Measurements from ENCODE around the gene GNAL.

The GNAL gene

DNA sequence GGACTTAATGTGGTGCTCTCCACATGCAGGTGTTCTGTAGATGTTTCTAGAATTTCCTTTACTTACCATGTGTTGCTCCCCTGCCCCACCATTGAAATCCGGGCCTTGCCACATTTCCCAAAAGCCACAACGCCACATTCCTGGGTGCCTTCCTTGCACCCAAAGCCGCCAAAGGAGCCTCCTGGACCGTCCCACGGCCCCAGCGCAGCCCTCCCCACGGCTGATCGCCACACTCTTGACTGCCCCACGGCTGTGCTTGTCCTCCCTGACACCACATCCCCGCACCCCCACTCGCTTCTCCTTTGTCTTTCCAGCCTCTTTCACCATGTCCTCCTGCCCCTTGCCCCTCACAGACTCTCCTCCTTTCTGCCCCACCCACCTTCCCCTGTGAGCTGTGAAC lies 121.9 kb downstream of the GNAL start:
- Histone ChIP-seq H3K4me3 (ENCODE audit: low read depth in 1 of 2, low read length in 2 of 2) (no peak overlapping the region), H2AFZ (ENCODE audit: low read depth, low read length) (no peak overlapping the region), H3K4me2 (ENCODE audit: insufficient read depth, low read length) (no peak overlapping the region), H3K79me2 (ENCODE audit: insufficient read depth, low read length) (no peaks in the 10 kb centered on the region), H3K27me3 (ENCODE audit: insufficient read depth, low read length, poor library complexity) (peaks cover 2% of the 10 kb centered on the region), H3K4me1 (ENCODE audit: insufficient read depth, low read length) (no peaks in the 10 kb centered on the region), H4K20me1 (ENCODE audit: insufficient read depth, low read length) (no peaks in the 10 kb centered on the region), H3K9me3 (ENCODE audit: insufficient read depth, low read length, severe bottlenecking) (no peaks in the 10 kb centered on the region), H3K9ac (ENCODE audit: low read depth, low read length) (no peak overlapping the region), H3K36me3 (ENCODE audit: insufficient read depth, low read length) (no peaks in the 10 kb centered on the region), H3K27ac (ENCODE audit: low read length) (no peak overlapping the region)
- ATAC-seq (ENCODE audit: insufficient read depth, low read depth): no peak
- TF ChIP-seq, protein P1, sequence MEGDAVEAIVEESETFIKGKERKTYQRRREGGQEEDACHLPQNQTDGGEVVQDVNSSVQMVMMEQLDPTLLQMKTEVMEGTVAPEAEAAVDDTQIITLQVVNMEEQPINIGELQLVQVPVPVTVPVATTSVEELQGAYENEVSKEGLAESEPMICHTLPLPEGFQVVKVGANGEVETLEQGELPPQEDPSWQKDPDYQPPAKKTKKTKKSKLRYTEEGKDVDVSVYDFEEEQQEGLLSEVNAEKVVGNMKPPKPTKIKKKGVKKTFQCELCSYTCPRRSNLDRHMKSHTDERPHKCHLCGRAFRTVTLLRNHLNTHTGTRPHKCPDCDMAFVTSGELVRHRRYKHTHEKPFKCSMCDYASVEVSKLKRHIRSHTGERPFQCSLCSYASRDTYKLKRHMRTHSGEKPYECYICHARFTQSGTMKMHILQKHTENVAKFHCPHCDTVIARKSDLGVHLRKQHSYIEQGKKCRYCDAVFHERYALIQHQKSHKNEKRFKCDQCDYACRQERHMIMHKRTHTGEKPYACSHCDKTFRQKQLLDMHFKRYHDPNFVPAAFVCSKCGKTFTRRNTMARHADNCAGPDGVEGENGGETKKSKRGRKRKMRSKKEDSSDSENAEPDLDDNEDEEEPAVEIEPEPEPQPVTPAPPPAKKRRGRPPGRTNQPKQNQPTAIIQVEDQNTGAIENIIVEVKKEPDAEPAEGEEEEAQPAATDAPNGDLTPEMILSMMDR (IDR thresholded peaks at IDR 0.05; ENCODE audit: borderline replicate concordance, extremely low read depth, low read length, poor library complexity, severe bottlenecking): no peak
- no peak for TF ChIP-seq EZH2 (IDR thresholded peaks at IDR 0.05; ENCODE audit: borderline replicate concordance, low read depth, low read length, severe bottlenecking)
- no peak for DNase-seq

DNA sequence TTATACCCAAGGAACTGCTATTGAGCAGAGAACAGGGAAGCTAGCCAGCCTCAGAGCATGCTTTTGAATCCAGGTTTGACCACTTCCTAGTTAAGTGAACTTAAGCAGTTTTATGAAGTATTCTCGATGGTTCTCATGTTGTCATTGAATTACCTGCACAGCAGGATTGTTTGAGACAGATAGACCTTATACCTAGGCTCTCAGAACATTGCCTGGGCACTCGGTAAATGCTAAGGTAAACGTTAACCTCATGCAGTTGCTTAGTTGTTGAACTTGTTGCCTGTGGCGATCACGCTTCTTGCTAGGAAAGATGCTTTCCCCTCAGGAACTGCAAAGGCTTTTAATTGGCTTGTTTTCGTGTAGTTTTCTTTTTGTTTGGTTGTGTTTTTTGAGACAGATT lies 128.2 kb downstream of the GNAL start:
- Histone ChIP-seq H3K79me2 (ENCODE audit: insufficient read depth, low read length) (no peaks in the 10 kb centered on the region), H3K27ac (ENCODE audit: low read length) (no peak overlapping the region), H2AFZ (ENCODE audit: low read depth, low read length) (no peak overlapping the region), H3K9ac (ENCODE audit: low read depth, low read length) (no peak overlapping the region), H3K4me2 (ENCODE audit: insufficient read depth, low read length) (no peak overlapping the region), H3K4me3 (ENCODE audit: low read depth in 1 of 2, low read length in 2 of 2) (no peak overlapping the region), H3K36me3 (ENCODE audit: insufficient read depth, low read length) (no peaks in the 10 kb centered on the region), H3K27me3 (ENCODE audit: insufficient read depth, low read length, poor library complexity) (no peaks in the 10 kb centered on the region), H3K9me3 (ENCODE audit: insufficient read depth, low read length, severe bottlenecking) (no peaks in the 10 kb centered on the region), H4K20me1 (ENCODE audit: insufficient read depth, low read length) (no peaks in the 10 kb centered on the region), H3K4me1 (ENCODE audit: insufficient read depth, low read length) (no peaks in the 10 kb centered on the region)
- no peak for ATAC-seq (ENCODE audit: insufficient read depth, low read depth)
- TF ChIP-seq, protein P1 (IDR thresholded peaks at IDR 0.05; ENCODE audit: borderline replicate concordance, extremely low read depth, low read length, poor library complexity, severe bottlenecking): no peak
- TF ChIP-seq EZH2 (IDR thresholded peaks at IDR 0.05; ENCODE audit: borderline replicate concordance, low read depth, low read length, severe bottlenecking): no peak
- DNase-seq: no peak

DNA sequence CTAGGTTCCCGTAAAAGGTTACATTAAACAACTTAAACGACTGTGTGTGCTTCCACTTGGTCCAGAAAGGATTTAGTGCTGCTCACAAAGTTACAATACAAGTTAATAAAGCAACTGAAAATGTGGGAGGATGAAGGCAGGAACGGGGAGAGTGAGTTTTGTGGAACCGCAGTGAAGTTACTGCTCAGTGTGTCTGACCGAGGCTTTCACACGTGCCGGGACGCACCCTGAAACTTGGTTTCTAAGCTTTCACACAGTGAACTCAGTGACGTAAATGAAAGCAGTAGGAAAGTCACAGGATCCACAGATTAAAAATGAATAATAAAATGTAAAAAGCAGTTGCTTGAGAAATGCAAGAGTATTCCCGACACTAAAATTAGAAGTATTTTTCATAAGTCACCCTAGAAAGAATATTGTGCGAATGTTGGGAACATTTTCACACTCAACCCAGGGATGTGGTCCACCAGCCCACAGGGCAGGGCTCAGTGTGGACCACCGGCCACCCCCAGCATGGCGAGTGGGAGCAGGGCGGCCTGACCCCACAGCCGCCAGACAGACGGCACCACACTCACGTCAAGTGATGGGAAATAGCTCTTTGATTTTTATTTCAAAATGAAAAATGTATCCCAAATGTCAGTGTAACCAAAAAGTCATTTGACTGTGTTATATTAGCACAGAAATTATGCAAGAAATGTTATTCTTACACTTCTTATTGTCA lies 129.6 kb downstream of the GNAL start:
- Histone ChIP-seq H3K4me3 (ENCODE audit: low read depth in 1 of 2, low read length in 2 of 2) (no peak overlapping the region), H3K79me2 (ENCODE audit: insufficient read depth, low read length) (no peaks in the 10 kb centered on the region), H3K27ac (ENCODE audit: low read length) (no peak overlapping the region), H3K4me2 (ENCODE audit: insufficient read depth, low read length) (no peak overlapping the region), H3K4me1 (ENCODE audit: insufficient read depth, low read length) (no peaks in the 10 kb centered on the region), H2AFZ (ENCODE audit: low read depth, low read length) (no peak overlapping the region), H3K9me3 (ENCODE audit: insufficient read depth, low read length, severe bottlenecking) (no peaks in the 10 kb centered on the region), H3K27me3 (ENCODE audit: insufficient read depth, low read length, poor library complexity) (no peaks in the 10 kb centered on the region), H3K9ac (ENCODE audit: low read depth, low read length) (no peak overlapping the region), H3K36me3 (ENCODE audit: insufficient read depth, low read length) (no peaks in the 10 kb centered on the region), H4K20me1 (ENCODE audit: insufficient read depth, low read length) (no peaks in the 10 kb centered on the region)
- DNase-seq: no peak
- TF ChIP-seq, protein P1 (IDR thresholded peaks at IDR 0.05; ENCODE audit: borderline replicate concordance, extremely low read depth, low read length, poor library complexity, severe bottlenecking): no peak
- ATAC-seq (ENCODE audit: insufficient read depth, low read depth): no peak

All from DND-41 (cell line).